ENCODE results near the gene SDHC.
"Not testable (repeated sequence)": the region's sequence is repeated elsewhere in the genome, so short reads cannot be mapped to it uniquely, and the experiment has no call there.

SDHC gene

DNA sequence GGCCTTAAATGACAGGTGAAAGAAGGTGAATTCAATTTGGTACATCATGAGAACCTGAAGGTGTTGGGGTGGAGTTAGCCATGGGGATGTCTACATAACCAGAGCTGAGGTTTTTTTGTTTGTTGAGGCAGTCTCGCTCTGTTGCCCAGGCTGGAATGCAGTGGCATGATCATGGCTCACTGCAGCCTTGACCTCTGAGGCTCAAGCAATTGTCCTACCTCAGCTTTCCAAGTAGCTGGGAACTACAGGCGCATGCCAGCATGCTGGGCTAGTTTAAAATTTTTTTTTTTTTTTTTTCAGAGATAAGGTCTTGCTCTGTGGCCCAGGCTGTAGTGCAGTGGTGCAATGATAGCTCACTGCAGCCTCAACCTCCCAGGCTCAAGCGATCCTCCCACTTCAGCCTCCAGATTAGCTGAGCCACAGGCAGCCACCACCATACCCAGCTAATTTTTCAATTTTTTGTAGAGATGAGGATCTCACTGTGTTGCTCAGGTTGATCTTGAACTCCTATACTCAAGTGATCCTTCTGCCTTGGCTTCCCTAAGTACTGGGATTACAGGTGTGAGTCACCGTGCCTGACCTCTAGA lies 2.5 kb upstream of the SDHC start:
- no peak for DNase-seq

DNA sequence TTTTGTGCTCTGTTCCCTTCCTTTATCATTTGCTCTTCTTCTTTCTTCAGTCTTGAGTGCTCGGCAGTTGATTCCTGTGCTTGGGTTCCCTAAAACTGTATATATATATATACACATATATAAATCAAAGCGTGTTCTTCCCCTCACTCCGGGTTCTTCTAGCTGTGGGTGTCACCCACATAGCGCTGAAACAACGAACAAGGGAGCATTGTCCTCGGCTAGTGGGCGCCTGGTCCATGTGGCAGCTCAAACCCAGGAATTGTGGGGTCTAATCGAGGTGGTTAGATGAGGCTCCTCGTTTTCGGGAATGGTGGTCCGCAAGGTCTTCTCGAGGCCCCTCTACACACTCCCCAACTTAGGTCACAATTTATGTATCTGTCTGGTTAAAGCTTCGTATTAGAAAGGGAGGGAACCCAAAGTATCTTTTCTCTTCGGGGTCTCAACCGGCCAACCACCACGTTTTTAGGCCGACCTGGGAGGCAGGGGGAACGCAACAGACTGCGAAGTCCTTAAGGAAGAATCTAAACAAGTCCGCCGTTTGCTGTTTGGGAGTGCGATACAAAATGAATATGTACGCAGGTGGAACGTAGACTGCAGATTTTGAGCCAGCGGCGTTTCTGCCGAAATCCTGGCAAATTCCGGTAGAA lies 504 bp upstream of the SDHC start:
- no peak for DNase-seq

DNA sequence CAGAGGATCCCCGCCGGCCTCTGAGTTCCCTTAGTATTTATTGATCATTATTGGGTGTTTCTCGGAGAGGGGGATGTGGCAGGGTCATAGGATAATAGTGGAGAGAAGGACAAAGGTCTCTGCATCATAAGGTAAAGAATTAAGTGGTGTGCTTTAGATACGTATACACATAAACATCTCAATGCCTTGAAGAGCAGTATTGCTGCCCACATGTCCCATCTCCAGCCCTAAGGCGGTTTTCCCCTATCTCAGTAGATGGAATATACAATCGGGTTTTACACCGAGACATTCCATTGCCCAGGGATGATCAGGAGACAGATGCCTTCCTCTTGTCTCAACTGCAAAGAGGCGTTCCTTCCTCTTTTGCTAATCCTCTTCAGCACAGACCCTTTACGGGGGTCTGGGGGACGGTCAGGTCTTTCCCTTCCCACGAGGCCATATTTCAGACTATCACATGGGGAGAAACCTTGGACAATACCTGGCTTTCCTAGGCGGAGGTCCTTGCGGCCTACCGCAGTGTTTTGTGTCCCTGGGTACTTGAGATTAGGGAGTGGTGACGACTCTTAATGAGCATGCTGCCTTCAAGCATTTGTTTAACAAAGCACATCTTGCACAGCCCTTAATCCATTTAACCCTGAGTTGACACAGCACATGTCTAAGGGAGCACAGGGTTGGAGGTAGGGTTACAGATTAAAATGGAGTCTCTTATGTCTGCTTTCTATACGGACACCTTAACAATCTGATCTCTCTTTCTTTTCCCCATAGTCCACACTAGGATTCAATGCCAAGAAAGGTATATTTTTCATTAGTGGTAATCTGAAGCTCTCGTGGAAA lies 1.9 kb downstream of the SDHC start:
- not testable (repeated sequence) for DNase-seq

DNA sequence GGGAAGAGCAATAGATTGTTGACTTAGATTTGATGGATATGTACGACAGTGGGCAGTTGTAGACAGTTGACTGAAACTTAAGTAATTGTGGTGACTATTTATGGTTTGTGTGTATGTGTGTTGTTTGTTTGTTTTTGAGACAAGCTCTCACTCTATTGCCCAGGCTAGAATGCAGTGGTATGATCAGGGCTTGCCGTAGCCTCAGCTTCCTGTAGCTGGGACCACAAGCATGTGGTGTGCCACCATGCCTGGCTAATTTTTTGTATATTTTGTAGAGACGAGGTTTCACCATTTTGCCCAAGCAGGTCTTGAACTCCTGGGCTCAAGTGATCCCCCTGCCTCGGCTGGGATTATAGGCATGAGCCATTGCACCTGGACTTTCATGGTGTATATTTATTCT lies 9.8 kb downstream of the SDHC start:
- DNase-seq, result no peak

DNA sequence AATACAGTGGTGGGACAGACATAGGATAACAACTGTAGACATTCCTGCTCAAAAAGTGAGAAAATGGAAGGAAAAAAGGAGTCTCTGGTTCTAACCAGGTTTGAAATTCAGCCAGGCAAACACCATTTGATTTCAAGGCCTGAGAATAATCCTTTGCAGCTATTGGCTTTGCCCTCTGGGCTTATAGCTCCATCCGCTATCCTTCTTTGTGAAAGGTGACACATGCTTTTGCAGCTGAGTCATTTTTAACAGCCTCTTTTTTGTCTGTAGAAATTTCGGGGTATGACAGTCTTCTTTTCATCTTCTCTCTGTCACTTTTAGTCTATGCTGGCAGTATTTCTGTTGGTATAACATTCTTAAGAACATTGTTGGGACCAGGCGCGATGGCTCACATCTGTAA lies 16.2 kb downstream of the SDHC start:
- DNase-seq, result no peak

DNA sequence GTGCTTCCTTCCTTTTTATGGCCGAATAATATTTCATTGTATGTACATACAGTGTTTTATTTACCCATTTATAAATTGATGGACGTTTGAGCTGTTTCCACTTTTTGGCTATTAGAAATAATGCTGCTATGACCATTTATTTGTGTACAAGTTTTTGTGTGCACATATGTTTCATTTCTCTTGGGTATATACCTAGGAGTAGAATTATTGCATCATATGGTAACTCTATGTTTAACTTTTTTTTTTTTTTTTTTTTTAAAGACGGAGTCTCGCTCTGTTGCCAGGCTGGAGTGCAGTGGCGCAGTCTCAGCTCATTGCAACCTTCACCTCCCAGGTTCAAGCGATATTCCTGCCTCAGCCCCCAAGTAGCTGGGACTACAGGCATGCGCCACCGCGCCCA lies 19.0 kb downstream of the SDHC start:
- no peak for DNase-seq

DNA sequence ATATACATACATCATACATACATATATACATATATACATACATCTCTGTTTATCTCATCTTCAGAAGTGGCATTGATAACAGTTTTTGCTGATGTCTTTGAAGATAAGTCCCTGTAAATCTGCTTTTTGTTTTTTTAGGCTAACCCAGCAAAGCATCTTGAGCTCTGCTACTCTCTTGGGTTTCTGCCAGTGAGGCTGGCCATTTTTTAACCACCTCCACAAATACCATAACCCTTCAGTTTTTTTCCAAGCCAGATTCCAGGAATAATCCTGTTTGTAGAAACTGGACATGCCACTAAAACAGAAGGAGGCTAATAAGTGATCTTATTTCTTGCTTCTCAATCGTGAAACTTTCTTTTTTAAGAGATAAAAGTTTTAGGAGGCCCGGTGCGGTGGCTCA lies 21.6 kb downstream of the SDHC start:
- no peak for DNase-seq

DNA sequence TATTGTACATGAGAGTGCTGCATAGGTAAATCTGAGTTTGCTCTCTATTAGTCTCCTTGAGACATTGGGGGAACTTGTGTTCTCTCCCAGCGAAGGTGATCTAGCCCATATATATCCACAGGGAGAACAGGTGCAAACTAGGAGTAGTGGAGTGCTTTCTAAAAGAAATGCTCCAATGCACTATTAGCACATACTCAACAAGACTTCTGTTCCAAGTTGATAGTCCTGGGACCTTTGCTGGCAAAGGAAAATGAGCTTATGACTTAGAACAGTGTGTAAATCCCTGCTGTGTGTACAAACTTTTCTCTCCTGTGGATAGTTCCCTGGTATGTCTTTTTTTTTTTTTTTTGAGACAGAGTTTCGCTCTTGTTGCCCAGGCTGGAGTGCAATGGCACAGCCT lies 28.0 kb downstream of the SDHC start:
- DNase-seq, result no peak

DNA sequence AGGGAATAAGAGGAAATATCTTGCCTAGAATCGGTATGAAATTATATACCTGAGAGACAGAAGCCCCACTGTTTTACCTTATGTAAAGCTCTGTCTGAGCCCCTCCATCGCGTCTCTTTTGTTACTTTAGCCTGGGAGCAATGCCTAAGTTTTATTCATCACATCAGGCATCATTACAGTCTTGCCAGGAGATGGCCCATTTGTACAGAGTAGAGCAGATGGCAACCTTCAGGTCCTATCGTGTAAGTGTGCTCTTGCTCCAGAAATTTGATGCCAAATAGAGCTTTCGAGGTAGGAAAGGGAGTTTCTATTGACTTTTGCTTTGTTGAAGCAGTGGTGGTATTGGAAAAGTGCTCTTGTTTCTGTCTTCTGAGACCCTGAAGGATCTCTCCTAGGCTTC lies 28.6 kb downstream of the SDHC start:
- no peak for DNase-seq

DNA sequence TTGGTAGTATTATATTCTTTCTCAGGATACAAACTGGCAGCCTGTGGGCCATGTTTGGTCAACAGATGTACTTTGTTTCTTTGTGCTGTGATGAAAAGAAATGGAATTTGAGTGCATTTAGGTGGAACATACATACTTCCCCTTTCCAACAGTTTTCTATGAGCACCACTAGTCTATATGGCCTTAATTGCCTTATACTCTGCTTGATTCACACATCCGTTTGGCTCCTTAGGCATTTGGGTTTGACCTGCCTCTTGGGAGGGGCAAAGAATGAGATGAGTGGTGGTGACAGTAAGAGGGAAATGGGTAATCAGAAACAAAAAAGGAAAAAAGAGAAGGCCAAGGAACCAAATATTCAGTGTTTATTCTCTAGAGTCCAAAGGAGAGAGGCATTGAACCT lies 36.5 kb downstream of the SDHC start:
- DNase-seq, result no peak

DNA sequence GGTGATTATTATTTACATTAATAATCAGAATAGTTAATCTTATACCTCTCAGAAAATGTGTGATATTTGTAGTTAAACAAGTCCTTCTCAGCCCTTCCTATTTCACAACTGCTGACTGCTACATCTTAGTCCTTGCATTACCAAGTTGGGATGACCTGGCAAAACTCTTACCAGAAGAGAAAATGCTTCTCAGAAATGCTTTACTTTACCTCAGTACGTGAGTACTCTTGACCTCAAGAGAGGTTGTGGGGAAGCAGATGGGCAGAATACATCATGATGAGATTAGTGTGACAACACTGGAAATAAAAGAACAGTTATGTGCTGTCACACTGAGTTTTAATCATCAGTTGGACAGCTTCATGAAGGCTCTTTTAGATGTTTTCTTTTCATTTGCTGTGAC lies 37.3 kb downstream of the SDHC start:
- no peak for DNase-seq

DNA sequence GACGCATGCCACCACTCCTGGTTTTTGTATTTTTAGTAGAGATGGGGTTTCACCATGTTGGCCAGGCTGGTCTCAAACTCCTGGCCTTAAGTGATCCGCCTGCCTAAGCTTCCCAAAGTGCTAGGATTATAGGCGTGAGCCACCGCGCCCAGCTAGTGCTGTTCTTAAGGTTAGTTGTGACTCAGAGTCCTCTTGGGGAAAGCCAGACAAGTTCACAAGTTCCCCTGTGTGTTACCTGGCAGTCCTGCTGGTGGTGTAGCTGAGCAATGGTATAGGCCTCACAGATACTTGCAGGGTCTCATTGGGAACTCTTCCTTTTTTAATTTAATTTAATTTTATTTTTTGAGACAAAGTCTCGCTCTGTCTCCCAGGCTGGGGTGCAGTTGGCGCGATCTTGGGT lies 42.9 kb downstream of the SDHC start:
- DNase-seq, result no peak

DNA sequence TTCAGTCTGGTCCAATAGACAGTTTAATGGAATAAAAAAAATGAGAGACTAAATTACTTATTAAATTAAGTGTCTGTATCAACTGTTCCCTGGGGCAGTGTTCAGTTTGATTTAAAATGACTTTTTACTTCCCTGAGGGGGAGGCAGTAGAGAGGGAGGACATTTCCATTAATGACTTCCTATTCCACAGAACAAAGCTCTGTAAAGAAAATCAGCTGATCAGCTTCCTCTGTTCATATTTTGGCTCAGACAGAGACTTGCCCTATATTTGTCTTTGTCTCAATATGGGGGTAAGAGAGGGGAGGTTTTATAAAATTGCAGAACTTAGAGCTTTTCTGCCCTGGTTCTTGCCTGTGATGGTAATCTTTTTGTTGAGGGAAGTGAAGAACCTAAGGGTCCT lies 45.1 kb downstream of the SDHC start:
- DNase-seq, result no peak

DNA sequence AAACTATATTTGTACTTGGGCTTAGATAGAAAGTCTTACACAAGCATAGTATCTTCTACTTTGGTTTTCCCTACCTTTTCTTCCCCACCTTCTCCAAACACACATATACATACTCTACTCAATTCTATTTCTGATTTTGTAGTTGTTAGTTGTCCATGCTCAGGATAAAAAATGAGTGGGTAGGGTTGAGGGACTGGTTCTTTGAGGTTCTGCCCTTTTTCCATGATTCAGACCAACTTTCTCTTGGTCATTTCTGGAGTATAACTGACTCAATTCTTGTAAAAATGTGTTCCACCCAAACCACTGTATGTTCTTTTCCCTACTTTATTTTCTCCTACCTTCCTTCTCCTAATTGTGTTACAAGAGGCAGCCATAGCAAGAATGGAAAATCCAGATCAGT lies 50.2 kb downstream of the SDHC start:
- DNase-seq, result no peak

DNA sequence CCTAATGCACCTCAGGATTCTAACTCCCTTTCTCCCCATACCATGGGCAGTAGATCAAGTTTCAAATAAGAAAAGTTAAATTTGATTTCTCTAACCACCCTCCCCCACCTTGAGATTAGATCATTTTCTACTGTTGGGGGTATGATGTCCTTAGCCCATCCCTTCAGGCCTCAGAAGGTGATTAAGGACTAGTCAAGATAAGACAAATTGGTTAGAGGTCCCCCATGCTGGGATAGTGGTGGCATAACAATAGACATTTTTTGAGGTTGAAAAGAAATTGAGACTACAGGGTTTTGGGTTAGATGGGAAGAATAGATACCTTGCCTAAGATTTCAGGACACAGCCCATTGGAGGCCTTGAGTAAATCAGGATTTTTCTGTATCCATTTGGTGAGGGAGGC lies 51.0 kb downstream of the SDHC start:
- no peak for DNase-seq

DNA sequence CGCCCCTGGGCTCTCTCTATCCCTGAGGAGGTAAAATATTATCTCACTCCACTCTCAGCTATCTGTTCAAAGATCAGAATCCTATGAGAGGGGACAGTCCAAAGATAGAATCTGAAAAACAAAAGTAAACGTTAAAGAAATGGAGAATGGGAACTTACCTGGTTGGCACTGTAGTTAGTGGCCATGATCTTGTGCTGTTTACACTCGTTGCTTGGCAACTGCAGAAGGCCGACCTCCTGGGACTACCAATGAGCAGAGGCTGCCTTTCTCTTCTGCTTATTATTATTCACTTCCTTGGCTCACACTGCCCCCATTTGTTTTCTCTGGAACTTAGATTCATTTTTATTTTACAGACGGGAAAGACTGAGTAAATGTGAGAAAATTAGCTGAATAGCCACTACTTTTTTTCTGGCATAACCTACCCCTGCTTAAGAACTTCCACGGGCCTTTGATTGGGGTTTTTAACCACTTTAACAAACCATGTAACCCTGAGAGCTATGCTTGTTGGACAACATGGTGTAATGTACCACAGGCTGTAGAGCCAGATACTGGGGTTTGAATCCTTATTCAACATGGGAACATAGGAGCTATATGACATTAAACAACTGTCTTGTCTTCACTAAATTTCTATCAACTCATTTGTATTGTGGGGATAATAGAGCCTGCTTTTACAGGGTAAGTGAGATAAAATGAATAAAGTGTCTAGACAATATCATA lies 53.7 kb downstream of the SDHC start, which contains the start of gene CFAP126:
Gene CFAP126 (minus strand): TSS at position 193 of the 717 bp plus-strand sequence. CDS start 8 bp downstream, at position 185.
- peak; percentile 20 for DNase-seq

DNA sequence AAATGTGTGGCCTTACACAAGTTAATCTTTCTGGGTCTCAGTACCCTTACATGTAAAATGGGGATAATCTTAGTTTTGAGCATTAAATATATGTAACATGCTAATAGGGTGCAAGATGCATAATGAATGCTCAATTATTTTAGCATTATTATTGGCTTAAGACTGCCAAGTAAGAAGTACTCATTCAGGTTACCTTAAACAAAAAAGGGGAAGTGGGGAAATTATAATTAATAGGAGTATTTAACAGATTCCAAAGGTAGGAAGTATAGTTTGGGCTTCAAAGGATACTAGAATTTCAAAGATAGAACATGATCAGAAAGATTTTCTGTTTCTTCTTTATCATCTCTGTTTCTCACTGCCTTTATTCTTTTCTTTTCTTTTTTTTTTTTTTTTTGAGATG lies 59.3 kb downstream of the SDHC start:
- no peak for DNase-seq

DNA sequence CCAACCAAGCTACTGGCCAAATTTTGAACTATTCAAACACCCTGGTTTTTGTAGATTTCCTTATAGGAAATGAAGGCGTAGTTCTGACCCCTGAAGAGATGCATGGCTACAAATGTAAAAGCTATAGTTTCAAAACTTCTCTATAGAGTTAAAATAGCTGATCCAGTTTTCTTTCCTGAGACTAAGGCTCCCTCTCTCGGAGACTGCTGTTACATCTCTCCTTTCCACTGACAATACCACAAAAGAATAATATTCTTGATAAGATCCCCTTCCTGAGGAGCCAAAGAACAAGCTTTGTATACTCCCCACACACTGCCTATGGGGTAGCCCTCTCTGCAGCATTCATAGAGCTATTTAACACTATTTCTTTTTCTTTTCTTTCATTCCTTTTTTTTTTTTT lies 60.2 kb downstream of the SDHC start:
- no peak for DNase-seq

DNA sequence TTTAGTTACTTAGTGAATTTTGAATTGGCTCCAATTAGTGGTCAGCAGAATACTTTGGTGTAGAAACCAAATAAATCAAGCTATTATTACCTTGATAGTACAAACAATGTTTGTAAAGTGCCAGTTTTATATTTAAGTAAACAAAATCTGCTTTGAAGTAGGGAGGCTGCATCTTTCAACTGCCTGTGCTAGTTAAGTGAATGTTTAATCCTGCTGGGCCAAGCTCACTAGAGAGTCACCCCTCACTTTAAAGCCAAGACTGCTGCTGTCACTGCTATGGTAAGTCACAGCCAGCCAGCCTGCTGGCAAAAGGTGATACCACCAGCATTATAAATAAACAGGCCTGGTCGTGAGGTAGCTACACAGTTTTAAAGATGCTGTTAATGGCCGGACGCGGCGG lies 63.8 kb downstream of the SDHC start:
- DNase-seq, result no peak

DNA sequence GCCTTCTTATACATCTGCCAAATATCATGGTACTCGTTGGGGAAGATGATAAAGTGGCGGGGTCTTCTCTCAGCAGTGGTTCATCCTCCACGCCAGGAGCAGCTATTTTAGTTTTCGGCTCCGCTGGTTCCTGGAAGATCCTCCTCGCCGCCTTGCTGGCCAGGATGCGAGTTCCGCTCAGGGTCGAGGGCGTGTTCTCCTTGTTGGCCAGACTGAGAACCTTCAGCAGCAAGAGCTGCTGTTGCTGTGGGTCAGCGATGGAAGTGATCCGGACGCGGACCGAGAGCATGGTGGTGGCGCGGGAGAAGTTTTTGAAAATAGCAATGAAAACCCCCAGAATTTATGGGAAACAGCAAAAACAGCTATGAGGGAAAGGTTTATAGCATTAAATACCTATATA lies 64.9 kb downstream of the SDHC start:
- no peak for DNase-seq

DNA sequence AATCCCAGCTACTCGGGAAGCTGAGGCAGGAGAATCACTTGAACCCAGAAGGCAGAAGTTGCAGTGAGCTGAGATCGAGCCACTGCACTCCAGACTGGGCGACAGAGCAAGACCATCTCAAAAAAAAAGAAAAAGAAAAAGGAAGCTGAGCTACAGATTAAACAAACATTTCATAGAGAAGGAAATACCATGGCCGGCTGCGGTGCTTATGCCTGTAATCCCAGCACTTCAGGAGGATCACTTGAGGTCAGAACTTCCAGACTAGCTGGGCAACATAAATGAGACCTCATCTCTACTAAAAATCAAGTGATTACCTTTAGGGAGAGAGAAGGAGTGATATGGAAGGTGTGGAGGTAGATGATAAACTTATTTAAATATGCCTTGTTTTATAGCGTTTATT lies 67.5 kb downstream of the SDHC start:
- no peak for DNase-seq

DNA sequence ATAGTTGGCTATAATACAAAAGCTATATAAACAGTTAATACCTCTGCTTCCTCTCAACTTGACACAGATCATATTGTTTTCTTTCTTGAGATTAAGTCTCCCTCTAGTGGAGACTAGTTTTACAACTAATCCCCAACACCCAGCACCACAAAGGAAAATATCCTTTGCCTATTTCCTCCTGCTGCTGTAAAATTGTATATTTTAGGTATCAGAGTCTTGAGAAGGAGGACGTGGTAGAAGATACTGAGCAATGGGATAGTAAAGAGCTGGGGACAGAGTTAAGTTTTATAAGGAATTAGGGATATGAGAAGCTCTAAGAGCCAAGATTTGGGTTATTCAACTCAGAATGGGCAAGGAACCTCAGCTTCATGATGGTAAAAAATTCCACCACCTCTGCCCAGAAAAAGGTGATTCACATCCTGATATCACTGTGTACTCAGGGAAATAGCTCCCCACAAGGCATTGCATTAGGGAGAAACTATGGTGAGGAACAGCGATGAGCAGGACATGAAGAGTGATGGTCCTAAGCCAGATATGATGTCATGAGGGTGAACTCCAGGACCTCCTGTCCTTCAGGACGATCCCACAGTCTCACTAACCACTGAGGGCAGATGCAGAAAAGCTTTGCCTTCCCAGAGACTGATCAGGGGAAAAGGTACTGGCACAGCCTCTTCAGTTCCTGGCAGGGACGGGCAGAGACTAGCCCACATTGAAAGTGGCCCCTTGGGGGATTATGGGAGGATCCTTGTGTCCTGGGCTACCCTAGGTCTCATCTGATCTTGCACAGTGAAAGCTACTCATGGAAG lies 68.2 kb downstream of the SDHC start:
- DNase-seq, result no peak

DNA sequence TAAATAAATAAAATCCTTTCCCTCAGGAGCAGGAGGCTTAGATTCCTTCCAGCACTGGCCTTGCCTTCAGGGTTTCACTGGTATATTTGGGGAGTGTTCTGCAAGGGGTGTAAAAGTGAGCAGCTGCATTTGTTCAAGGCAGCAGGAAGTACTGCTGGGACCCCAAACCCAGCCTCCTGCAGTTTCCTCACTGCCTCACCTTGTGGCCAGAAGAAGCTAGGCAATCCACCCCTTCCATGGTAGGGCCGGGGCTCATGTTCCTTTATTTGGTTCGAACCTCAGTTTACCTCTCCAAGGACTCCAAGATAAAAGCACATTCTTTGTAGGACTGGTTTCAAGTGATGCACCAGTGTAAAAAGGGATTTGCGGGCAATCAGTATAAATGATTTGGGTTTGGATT lies 74.5 kb downstream of the SDHC start:
- no peak for DNase-seq

Data from activated T-cell treated with anti-CD3 and anti-CD28 coated beads for 4 hours (primary cell).